Stimulated activated CD8-positive, alpha-beta memory T cell treated with anti-CD3 and anti-CD28 coated beads, Interleukin-7, amount 100 ng/mL, for 4 hours (primary cell): ENCODE data around the gene DAPK2.

Experiments
- DNase-seq, 2 donors: peaks; one replicate each; pipeline ENCODE4 v3.0.0-alpha.2; 2020; ENCODE audit warnings: low read depth in 2 of 2

DAPK2 gene

GRCh38 chr15:63895787-63896218 lies 150.5 kb downstream of the DAPK2 start:
- DNase-seq, result no peak

- DNase-seq, result no peak
Measured at GRCh38 chr15:63895194-63895593, 151.1 kb downstream of the DAPK2 start.

GRCh38 chr15:63894662-63894949 lies 151.7 kb downstream of the DAPK2 start:
- DNase-seq, result no peak

- DNase-seq, result no peak
Measured at GRCh38 chr15:63893866-63894661, 152.2 kb downstream of the DAPK2 start.

- peak; percentile 65 to 71 for DNase-seq
Measured at GRCh38 chr15:63892794-63893441, 153.4 kb downstream of the DAPK2 start.

GRCh38 chr15:63891768-63892133 lies 154.5 kb downstream of the DAPK2 start:
- no peak for DNase-seq

- DNase-seq, result peak; percentile 48 to 54
Measured at GRCh38 chr15:63891079-63891767, 155.1 kb downstream of the DAPK2 start.

GRCh38 chr15:63890617-63891016 lies 155.7 kb downstream of the DAPK2 start:
- no peak for DNase-seq

GRCh38 chr15:63889831-63890230 lies 156.5 kb downstream of the DAPK2 start:
- DNase-seq, result no peak

GRCh38 chr15:63888823-63889222 lies 157.5 kb downstream of the DAPK2 start:
- no peak for DNase-seq

- DNase-seq, result no peak
Measured at GRCh38 chr15:63888146-63888545, 158.1 kb downstream of the DAPK2 start.

GRCh38 chr15:63887630-63888029 lies 158.7 kb downstream of the DAPK2 start:
- DNase-seq, result no peak

- DNase-seq, result no peak
Measured at GRCh38 chr15:63884953-63885352, 161.3 kb downstream of the DAPK2 start.

GRCh38 chr15:63881431-63881830 lies 164.9 kb downstream of the DAPK2 start:
- no peak for DNase-seq

- no peak for DNase-seq
Measured at GRCh38 chr15:63880744-63881143, 165.5 kb downstream of the DAPK2 start.

- DNase-seq, result no peak
Measured at GRCh38 chr15:63879995-63880394, 166.3 kb downstream of the DAPK2 start.

- no peak for DNase-seq
Measured at GRCh38 chr15:63879211-63879610, 167.1 kb downstream of the DAPK2 start.

- no peak for DNase-seq
Measured at GRCh38 chr15:63877713-63878271, 168.5 kb downstream of the DAPK2 start.

GRCh38 chr15:63876085-63876662 lies 170.1 kb downstream of the DAPK2 start:
- no peak for DNase-seq

- no peak for DNase-seq
Measured at GRCh38 chr15:63874616-63875015, 171.7 kb downstream of the DAPK2 start.

GRCh38 chr15:63872759-63873510 lies 173.3 kb downstream of the DAPK2 start:
- DNase-seq, result no peak
